Liver (tissue), 9 donors: ENCODE results near the gene MCL1. TPM values are rescaled to one million over a fixed set of nuclear protein-coding genes. Genes with fewer than 3 reads are reported as not detected.

ENCODE experiments used
- DNase-seq: peaks from one replicate; pipeline ENCODE4 v3.0.0-alpha.2; 2017; ENCODE audit warnings: low spot score
- H3K27ac ChIP-seq, 2 donors: one replicate each; pipeline ENCODE4 v1.7.0; 2013; ENCODE audit warnings: inconsistent platforms in 2 of 2, low read length in 2 of 2, control low read depth in 1 of 2, low read depth in 1 of 2, mild to moderate bottlenecking in 1 of 2
- H3K27me3 ChIP-seq, 4 donors: one replicate each; pipeline versions ENCODE4 v1.6.1 to v1.7.0; 2013; ENCODE audit warnings: low read length in 3 of 4, inconsistent platforms in 1 of 4, mild to moderate bottlenecking in 1 of 4, moderate library complexity in 1 of 4; ENCODE audit not compliant: control insufficient read depth in 4 of 4, insufficient read depth in 4 of 4
- H3K36me3 ChIP-seq, 4 donors: one replicate each; pipeline versions ENCODE4 v1.6.1 to v1.7.0; 2013; ENCODE audit warnings: low read length in 3 of 4, mild to moderate bottlenecking in 3 of 4, low read depth in 1 of 4, moderate library complexity in 1 of 4; ENCODE audit not compliant: control insufficient read depth in 4 of 4, insufficient read depth in 3 of 4
- H3K4me1 ChIP-seq, 4 donors: one replicate each; pipeline versions ENCODE4 v1.6.1 to v1.7.0; 2013; ENCODE audit warnings: low read length in 3 of 4, mild to moderate bottlenecking in 3 of 4, moderate library complexity in 1 of 4; ENCODE audit not compliant: control insufficient read depth in 4 of 4, insufficient read depth in 4 of 4
- H3K4me3 ChIP-seq, 3 donors: one replicate each; pipeline versions ENCODE4 v1.6.1 to v1.7.0; 2013; ENCODE audit warnings: low read length in 3 of 3, control low read depth in 1 of 3, low read depth in 1 of 3, mild to moderate bottlenecking in 1 of 3
- H3K9ac ChIP-seq, 2 donors: one replicate each; pipeline ENCODE4 v1.7.0; 2013; ENCODE audit warnings: low read length in 2 of 2, mild to moderate bottlenecking in 2 of 2, moderate library complexity in 2 of 2, control low read depth in 1 of 2, low read depth in 1 of 2
- H3K9me3 ChIP-seq, 4 donors: one replicate each; pipeline versions ENCODE4 v1.6.1 to v1.7.0; 2013; ENCODE audit warnings: low read length in 3 of 4; ENCODE audit not compliant: control insufficient read depth in 4 of 4
- FOXA2 ChIP-seq: IDR thresholded peaks from 2 replicates; pipeline ENCODE4 v1.6.1; 2016; ENCODE audit warnings: antibody characterized with exemption
- HNF4A ChIP-seq, 2 donors: conservative IDR thresholded peaks; 2 replicates each; pipeline ENCODE4 v1.6.1; 2016; ENCODE audit warnings: antibody characterized with exemption in 2 of 2, mild to moderate bottlenecking in 2 of 2
- HNF4G ChIP-seq: IDR thresholded peaks from 2 replicates; pipeline ENCODE4 v1.6.1; 2016; ENCODE audit warnings: antibody characterized with exemption
- JUND ChIP-seq, 2 donors: IDR thresholded peaks; 2 replicates each; pipeline ENCODE4 v1.6.1; 2016; ENCODE audit warnings: antibody characterized with exemption in 2 of 2
- NR2F2 ChIP-seq: IDR thresholded peaks from 2 replicates; pipeline ENCODE4 v1.6.1; 2016; ENCODE audit warnings: antibody characterized with exemption
- RAD21 ChIP-seq, 2 donors: IDR thresholded peaks; 2 replicates each; pipeline ENCODE4 v1.6.1; 2016; ENCODE audit warnings: antibody characterized with exemption in 2 of 2, mild to moderate bottlenecking in 2 of 2
- RXRA ChIP-seq, 2 donors: IDR thresholded peaks; 2 replicates each; pipeline ENCODE4 v1.6.1; 2017 to 2018; ENCODE audit warnings: antibody characterized with exemption in 2 of 2, mild to moderate bottlenecking in 1 of 2
- SP1 ChIP-seq: IDR thresholded peaks from 2 replicates; pipeline ENCODE4 v1.6.1; 2018; ENCODE audit warnings: antibody characterized with exemption, mild to moderate bottlenecking
- TAF1 ChIP-seq: conservative IDR thresholded peaks from 2 replicates; pipeline ENCODE4 v1.6.1; 2016; ENCODE audit warnings: antibody characterized with exemption, mild to moderate bottlenecking
- YY1 ChIP-seq: IDR thresholded peaks from 2 replicates; pipeline ENCODE4 v1.6.1; 2016; ENCODE audit warnings: antibody characterized with exemption, mild to moderate bottlenecking
- WGBS: extraction: QIAGEN DNeasy Blood & Tissue Kit; methylation state at CpG from one replicate; pipeline ENCODE4 v1.1.7; 2013; 5-methylcytosine and 5-hydroxymethylcytosine counted together
- polyA plus RNA-seq, 2 donors: library from polyadenylated mRNA; stranded (reverse) in 1 of 2; unstranded in 1 of 2; fragments of 200-250 nt in 1 of 2; fragments of >200 nt in 1 of 2; fragmentation: Nextera tagmentation in 1 of 2; extraction: Ambion mirVana in 1 of 2; gene quantifications; one replicate each; pipeline versions ENCODE4 v1.2.1 to v1.2.3, GENCODE V29; 2013 to 2015
- total RNA-seq, 2 donors: library from RNA; depleted of rRNA; stranded (reverse); fragments of >200 nt; gene quantifications; one replicate each; pipeline ENCODE4 v1.2.3, GENCODE V29; 2014
- TF ChIP-seq, protein P1 (sequence below): IDR thresholded peaks from 2 replicates; pipeline ENCODE4 v1.6.1; 2016; ENCODE audit warnings: antibody characterized with exemption, mild to moderate bottlenecking
- TF ChIP-seq, protein P2 (sequence below): IDR thresholded peaks from 2 replicates; pipeline ENCODE4 v1.6.1; 2016; ENCODE audit warnings: antibody characterized with exemption
- TF ChIP-seq, protein P3 (sequence below): IDR thresholded peaks from 2 replicates; pipeline ENCODE4 v1.6.1; 2016; ENCODE audit warnings: antibody characterized with exemption
- TF ChIP-seq, protein P4 (sequence below): fragments of 150-350 bp; IDR thresholded peaks from 2 replicates; pipeline ENCODE4 v1.5.1; 2017; ENCODE audit warnings: improper control_type of control experiment, low read depth, low read length; ENCODE audit not compliant: missing input control
- TF ChIP-seq, protein P5 (sequence below): IDR thresholded peaks from 2 replicates; pipeline ENCODE4 v1.6.1; 2016; ENCODE audit warnings: antibody characterized with exemption
- donor health status: healthy.
- donor health status: healthy.
- donor health status: healthy.
- donor health status: healthy.
- donor health status: healthy.

Gene MCL1
- total and polyA plus RNA-seq, 4 donors, result 23.4 to 181 (median 80.0) TPM

DNA sequence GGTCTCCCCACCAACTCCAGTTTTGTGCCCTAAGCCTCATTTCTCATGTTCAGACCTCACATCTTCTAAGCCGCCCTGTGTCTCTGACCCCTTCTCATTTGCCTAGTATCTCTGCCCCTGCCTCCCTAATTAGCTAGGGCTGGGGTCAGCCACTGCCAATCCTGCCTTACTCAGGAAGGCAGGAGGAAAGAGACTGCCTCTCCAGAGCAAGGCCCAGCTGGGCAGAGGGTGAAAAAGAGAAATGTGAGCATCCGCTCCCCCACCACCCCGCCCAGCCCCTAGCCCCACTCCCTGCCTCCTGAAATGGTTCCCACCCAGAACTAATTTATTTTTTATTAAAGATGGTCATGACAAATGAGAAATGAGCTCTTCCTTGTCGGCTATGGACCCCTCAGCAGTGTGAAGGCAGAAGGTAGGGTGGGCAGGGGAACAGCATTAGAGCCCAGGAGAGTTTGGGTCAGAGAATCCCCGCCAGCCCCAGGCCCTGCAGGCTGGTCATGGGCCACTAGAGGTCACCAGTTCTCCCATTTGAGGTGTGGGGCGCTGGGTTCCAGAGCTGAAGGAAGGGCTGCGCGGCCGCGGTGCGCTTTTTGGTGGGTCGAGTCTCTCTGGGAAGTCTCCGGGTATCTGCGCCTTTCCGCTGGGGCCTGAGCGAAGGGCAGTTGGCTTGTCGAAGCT, 18.7 kb downstream of the MCL1 start:
- H3K27me3 ChIP-seq, result no peaks in the 10 kb centered on the region
- no peaks in the 10 kb centered on the region for H3K9me3 ChIP-seq
- WGBS, result 15% methylated on average over 17 of the region's 17 CpGs
- TF ChIP-seq, protein P1, sequence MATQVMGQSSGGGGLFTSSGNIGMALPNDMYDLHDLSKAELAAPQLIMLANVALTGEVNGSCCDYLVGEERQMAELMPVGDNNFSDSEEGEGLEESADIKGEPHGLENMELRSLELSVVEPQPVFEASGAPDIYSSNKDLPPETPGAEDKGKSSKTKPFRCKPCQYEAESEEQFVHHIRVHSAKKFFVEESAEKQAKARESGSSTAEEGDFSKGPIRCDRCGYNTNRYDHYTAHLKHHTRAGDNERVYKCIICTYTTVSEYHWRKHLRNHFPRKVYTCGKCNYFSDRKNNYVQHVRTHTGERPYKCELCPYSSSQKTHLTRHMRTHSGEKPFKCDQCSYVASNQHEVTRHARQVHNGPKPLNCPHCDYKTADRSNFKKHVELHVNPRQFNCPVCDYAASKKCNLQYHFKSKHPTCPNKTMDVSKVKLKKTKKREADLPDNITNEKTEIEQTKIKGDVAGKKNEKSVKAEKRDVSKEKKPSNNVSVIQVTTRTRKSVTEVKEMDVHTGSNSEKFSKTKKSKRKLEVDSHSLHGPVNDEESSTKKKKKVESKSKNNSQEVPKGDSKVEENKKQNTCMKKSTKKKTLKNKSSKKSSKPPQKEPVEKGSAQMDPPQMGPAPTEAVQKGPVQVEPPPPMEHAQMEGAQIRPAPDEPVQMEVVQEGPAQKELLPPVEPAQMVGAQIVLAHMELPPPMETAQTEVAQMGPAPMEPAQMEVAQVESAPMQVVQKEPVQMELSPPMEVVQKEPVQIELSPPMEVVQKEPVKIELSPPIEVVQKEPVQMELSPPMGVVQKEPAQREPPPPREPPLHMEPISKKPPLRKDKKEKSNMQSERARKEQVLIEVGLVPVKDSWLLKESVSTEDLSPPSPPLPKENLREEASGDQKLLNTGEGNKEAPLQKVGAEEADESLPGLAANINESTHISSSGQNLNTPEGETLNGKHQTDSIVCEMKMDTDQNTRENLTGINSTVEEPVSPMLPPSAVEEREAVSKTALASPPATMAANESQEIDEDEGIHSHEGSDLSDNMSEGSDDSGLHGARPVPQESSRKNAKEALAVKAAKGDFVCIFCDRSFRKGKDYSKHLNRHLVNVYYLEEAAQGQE, result no peak
- TF ChIP-seq, protein P2, sequence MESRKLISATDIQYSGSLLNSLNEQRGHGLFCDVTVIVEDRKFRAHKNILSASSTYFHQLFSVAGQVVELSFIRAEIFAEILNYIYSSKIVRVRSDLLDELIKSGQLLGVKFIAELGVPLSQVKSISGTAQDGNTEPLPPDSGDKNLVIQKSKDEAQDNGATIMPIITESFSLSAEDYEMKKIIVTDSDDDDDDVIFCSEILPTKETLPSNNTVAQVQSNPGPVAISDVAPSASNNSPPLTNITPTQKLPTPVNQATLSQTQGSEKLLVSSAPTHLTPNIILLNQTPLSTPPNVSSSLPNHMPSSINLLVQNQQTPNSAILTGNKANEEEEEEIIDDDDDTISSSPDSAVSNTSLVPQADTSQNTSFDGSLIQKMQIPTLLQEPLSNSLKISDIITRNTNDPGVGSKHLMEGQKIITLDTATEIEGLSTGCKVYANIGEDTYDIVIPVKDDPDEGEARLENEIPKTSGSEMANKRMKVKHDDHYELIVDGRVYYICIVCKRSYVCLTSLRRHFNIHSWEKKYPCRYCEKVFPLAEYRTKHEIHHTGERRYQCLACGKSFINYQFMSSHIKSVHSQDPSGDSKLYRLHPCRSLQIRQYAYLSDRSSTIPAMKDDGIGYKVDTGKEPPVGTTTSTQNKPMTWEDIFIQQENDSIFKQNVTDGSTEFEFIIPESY, result no peak
- TF ChIP-seq TAF1 (no peak), RAD21 (IDR thresholded peaks at IDR 0.05) (peak; percentile 85 to 91), SP1 (no peak), NR2F2 (no peak), HNF4G (no peak), JUND (IDR thresholded peaks at IDR 0.05) (no peak), HNF4A (conservative IDR thresholded peaks at IDR 0.05) (no peak), YY1 (no peak), RXRA (IDR thresholded peaks at IDR 0.05) (peak in 1 of 2 donors; percentile 49)
- TF ChIP-seq, protein P3, sequence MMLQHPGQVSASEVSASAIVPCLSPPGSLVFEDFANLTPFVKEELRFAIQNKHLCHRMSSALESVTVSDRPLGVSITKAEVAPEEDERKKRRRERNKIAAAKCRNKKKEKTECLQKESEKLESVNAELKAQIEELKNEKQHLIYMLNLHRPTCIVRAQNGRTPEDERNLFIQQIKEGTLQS, result no peak
- TF ChIP-seq, protein P4, sequence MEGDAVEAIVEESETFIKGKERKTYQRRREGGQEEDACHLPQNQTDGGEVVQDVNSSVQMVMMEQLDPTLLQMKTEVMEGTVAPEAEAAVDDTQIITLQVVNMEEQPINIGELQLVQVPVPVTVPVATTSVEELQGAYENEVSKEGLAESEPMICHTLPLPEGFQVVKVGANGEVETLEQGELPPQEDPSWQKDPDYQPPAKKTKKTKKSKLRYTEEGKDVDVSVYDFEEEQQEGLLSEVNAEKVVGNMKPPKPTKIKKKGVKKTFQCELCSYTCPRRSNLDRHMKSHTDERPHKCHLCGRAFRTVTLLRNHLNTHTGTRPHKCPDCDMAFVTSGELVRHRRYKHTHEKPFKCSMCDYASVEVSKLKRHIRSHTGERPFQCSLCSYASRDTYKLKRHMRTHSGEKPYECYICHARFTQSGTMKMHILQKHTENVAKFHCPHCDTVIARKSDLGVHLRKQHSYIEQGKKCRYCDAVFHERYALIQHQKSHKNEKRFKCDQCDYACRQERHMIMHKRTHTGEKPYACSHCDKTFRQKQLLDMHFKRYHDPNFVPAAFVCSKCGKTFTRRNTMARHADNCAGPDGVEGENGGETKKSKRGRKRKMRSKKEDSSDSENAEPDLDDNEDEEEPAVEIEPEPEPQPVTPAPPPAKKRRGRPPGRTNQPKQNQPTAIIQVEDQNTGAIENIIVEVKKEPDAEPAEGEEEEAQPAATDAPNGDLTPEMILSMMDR, result peak; percentile 89
- H3K36me3 ChIP-seq, result peaks cover 0 to 7% (median 2%) of the 10 kb centered on the region in 4 donors
- H3K9ac ChIP-seq, result peak overlapping the region; percentile 82 to 92
- peak overlapping the region; percentile 93 to 100 for H3K27ac ChIP-seq
- H3K4me3 ChIP-seq, result peak overlapping the region; percentile 36 to 81 (median 67)
- H3K4me1 ChIP-seq, result peaks cover 12 to 53% (median 42%) of the 10 kb centered on the region in 4 donors
- peak; percentile 91 for DNase-seq

DNA sequence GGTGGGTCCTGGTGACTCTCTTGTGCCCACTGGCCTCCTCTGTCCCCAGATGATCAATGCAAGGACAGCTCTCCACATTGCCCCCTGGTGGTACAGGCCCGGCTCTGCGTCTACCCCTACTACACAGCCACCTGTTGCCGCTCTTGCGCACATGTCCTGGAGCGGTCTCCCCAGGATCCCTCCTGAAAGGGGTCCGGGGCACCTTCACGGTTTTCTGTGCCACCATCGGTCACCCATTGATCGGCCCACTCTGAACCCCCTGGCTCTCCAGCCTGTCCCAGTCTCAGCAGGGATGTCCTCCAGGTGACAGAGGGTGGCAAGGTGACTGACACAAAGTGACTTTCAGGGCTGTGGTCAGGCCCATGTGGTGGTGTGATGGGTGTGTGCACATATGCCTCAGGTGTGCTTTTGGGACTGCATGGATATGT, 19.4 kb downstream of the MCL1 start:
- no peak overlapping the region for H3K9ac ChIP-seq
- peaks cover 11 to 47% (median 40%) of the 10 kb centered on the region in 4 donors for H3K4me1 ChIP-seq
- H3K4me3 ChIP-seq, result no peak overlapping the region
- TF ChIP-seq, protein P5, sequence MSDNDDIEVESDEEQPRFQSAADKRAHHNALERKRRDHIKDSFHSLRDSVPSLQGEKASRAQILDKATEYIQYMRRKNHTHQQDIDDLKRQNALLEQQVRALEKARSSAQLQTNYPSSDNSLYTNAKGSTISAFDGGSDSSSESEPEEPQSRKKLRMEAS, result no peak
- no peak for TF ChIP-seq FOXA2
- TF ChIP-seq, protein P4, result peak; percentile 94
- TF ChIP-seq, protein P2, result no peak

More for the DNA sequence above, 19.4 kb downstream of the MCL1 start:
- Histone ChIP-seq H3K27me3 (no peaks in the 10 kb centered on the region), H3K9me3 (no peaks in the 10 kb centered on the region), H3K36me3 (peaks cover 0 to 11% (median 4%) of the 10 kb centered on the region in 4 donors), H3K27ac (peak overlapping the region; percentile 93 to 100)
- DNase-seq, result peak; percentile 85
- 7% methylated on average over 9 of the region's 9 CpGs for WGBS
